ENCODE results near the gene FAM181A.
A peak's percentile ranks its signal among the peaks of the same experiment; 100 is the strongest.

FAM181A gene

DNA sequence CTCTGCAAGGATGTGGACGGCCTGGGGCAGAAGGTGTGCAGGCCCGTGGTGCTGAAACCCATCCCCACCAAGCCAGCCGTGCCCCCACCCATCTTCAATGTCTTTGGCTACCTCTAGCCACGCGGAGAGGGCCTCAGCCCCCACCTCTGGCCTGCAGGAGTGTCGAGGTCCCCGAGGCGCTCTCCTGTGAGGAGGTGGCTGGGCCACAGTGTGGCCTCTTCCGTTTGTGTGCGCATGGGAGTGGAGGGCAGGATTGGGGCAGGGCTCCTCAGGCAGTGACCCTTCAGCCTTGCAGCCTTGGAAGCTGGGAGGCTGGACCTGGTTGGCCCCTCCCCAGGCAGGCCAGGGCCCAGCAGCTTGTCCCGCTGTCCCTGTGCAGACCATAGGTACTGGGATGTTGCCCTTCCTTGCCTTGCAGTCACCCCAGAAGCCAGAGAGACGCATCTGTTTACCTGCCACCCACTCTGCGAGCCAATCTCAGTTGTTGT, 1.9 kb downstream of the FAM181A start:
- DNase-seq (ENCODE audit: low read depth) = no peak

DNA sequence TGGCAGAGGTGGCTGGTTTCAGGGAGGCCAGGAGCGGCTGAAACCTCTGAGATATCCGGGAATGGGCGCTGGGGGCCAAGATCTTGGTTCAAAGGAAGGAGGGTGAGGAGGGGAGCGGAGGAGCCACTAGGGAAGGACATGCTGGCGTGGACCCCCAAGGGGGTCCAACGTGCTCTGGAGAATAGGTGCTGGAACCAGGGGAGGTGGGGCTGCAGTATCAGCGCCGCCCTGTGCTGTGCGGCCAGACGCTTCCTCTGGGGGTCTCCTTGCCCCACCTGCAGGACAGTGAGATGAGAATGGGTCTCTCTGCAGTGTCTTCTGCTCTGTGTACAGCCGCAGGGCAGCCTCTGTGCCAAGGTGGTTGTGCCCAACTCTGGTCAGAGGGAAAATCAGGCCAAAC, 2.5 kb downstream of the FAM181A start:
- DNase-seq (ENCODE audit: low read depth) = no peak

GRCh38 chr14:93930296-93930988, 3.3 kb downstream of the FAM181A start:
- no peak for DNase-seq (ENCODE audit: low read depth)

DNA sequence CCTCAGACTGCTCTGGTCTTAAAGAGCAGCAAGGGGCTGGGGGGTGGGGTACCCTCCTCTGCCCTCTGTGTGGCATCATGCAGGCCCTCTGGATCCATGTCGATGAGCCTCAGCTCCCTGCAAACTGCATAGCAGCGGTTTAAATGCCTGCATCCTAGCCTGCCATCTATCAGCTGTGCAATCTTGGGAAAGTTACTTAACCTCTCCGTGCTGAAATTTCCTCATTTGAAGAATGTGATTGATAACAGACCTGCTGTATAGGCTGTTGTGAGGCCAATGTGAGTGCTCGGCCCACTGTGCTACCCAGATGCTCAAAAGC, 3.8 kb downstream of the FAM181A start:
- DNase-seq (ENCODE audit: low read depth) = no peak

- DNase-seq (ENCODE audit: low read depth) = no peak
Measured at GRCh38 chr14:93932642-93933041, 5.5 kb downstream of the FAM181A start.

- DNase-seq (ENCODE audit: low read depth) = no peak
Measured at GRCh38 chr14:93935213-93935612, 8.1 kb downstream of the FAM181A start.

DNA sequence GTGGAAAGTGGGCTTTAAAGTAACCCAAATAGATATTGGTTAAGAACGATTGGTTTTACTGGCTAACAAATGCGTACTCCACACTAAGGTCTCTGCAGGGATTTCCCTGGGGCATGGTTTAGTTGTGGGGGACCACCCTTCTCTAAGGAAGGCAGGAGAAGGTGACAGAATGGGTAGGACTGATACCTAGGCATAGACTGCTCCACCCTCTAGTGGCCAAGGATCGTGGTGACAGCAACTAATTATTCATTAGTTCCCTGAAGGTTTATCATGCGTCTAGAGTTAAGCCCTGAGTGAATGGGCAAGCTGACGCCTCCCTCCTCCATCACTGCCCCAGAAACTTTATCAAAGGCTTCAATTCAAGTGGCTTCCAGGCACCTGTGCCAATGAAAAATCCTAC, 9.1 kb downstream of the FAM181A start:
- DNase-seq (ENCODE audit: low read depth) = no peak

- DNase-seq (ENCODE audit: low read depth) = no peak
Measured at GRCh38 chr14:93936926-93937325, 9.8 kb downstream of the FAM181A start.

DNA sequence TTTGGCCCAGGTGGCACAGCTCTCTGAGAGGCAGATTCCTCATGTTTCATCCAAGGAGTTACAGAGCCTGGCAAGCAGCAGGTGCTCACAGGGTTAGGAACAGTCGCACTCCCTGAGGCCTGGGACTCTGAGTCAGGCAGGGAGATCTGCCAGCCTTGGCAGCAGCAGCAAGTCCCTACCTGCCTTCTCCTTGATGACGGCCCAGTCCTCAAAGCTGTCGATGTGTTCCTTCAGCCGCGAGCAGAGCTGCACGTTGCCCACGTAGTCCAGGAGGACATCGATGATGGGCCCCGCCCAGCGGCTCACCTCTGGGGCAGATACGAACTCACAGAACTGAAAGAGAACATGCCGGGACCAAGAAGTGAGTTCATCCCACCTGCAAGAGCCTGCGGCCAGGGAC, 10.4 kb downstream of the FAM181A start:
- no peak for DNase-seq (ENCODE audit: low read depth)

DNA sequence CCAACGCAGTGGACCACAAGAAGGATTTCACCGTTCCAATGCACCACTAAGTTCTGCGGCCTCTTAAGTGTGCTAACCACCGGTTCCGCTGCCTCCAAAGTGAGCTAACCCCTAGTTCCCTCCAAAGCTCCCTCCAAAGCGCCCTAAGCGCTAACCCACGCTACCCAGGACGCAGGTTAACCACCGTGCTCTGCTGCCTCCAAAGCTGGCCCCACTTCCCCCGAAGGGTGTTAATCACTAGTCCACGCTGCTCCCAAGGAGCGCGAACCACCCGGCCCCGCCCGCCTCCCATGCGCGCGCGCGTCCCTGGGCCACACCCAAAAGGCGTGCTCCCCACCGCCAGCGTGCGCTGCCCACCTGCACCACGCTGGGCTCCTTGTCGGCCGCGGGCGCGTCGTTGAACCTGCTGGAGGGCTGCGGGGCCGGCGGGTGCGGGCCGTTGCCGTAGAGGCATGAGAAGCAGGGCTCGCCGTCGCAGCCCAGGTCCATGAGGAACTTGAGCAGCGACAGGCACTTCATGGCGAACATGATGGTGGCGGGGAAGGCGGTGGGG, 11.7 kb downstream of the FAM181A start:
- no peak for DNase-seq (ENCODE audit: low read depth)

- peak; percentile 88 for DNase-seq (ENCODE audit: low read depth)
Measured at GRCh38 chr14:93939304-93940229, 12.4 kb downstream of the FAM181A start.

DNA sequence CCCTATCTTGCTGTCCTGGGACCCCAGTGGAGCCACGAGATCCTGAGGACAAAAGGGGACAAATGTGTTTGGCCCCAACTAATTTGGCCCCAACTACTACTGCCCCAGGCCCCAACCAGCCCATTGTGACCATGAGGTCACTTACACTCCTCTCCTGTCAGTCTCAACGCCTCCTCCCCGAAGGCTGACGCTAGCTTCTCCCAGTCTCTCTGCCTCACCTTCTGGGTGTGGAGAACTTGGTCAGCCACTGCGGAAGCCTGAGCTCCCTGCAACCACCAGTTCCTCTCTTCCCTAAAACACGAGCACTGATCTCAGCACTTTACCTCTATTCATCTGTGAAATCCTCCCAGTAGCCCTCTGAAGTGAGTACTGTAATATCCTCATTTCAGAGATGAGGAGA, 13.3 kb downstream of the FAM181A start:
- no peak for DNase-seq (ENCODE audit: low read depth)

- no peak for DNase-seq (ENCODE audit: low read depth)
Measured at GRCh38 chr14:93941293-93941910, 14.3 kb downstream of the FAM181A start.

GRCh38 chr14:93943052-93943451, 15.9 kb downstream of the FAM181A start:
- DNase-seq (ENCODE audit: low read depth) = no peak

GRCh38 chr14:93943930-93944329, 16.8 kb downstream of the FAM181A start:
- no peak for DNase-seq (ENCODE audit: low read depth)

GRCh38 chr14:93944348-93945069, 17.4 kb downstream of the FAM181A start:
- no peak for DNase-seq (ENCODE audit: low read depth)

DNA sequence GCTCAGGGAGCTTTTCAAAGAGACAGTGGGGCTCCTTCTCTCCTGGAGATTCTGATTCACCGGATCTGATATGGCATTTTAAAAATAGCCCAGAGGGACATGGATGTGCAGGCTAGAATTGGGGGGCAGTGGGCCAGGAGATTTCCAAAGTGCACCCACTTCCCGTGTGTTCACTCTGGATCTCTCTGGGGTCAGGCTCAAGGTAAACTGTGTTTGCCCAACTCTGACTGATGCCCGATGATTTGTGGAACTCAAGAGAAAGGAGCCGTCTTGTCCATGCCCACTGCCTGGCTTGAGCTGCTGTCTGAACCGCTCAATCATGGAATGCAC, 17.9 kb downstream of the FAM181A start:
- DNase-seq (ENCODE audit: low read depth) = no peak

DNA sequence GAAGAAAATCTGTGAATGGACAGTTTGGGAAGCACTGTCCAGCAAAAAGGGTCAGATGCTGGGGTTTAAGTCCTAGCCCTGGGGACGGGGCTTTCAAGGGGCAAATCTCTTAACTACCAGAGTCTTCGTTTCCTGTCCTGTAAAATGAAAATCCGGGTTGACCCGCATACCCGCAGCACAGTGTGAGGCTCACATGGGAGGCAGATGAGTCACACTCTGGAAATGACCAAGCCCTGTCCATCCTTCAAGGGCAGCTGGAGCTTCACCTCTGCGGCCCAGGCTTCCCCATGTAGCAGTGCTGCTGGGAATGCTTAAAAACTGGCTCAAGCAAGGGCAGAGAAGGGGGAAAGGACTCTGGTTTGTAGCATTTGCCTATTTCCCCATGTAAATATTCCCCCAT, 19.0 kb downstream of the FAM181A start:
- no peak for DNase-seq (ENCODE audit: low read depth)

- no peak for DNase-seq (ENCODE audit: low read depth)
Measured at GRCh38 chr14:93946541-93947090, 19.5 kb downstream of the FAM181A start.

GRCh38 chr14:93947282-93947681, 20.1 kb downstream of the FAM181A start:
- no peak for DNase-seq (ENCODE audit: low read depth)

GRCh38 chr14:93949511-93950075, 22.4 kb downstream of the FAM181A start:
- no peak for DNase-seq (ENCODE audit: low read depth)
